Colonic mucosa (tissue), 4 donors: ENCODE data around the gene HEPACAM2. TPM values are rescaled to one million over a fixed set of nuclear protein-coding genes. Genes with fewer than 3 reads are reported as not detected.
A peak's percentile ranks its signal among the peaks of the same experiment; 100 is the strongest.

Experiments used
- DNase-seq: peaks from one replicate; pipeline ENCODE4 v3.0.0-alpha.2; 2020
- H3K27ac ChIP-seq: fragments of 200-600 bp; one replicate; pipeline ENCODE4 v1.8.0; 2021
- H3K27me3 ChIP-seq: fragments of 200-600 bp; one replicate; pipeline ENCODE4 v1.8.0; 2021
- H3K36me3 ChIP-seq: fragments of 200-600 bp; one replicate; pipeline ENCODE4 v1.8.0; 2021
- H3K4me1 ChIP-seq: fragments of 200-600 bp; one replicate; pipeline ENCODE4 v1.8.0; 2021; ENCODE audit warnings: mild to moderate bottlenecking
- H3K4me3 ChIP-seq: fragments of 200-600 bp; one replicate; pipeline ENCODE4 v1.8.0; 2021
- H3K9ac ChIP-seq, 2 donors: one replicate each; pipeline ENCODE4 v1.7.0; 2013; ENCODE audit warnings: control low read depth in 2 of 2, low read depth in 2 of 2, low read length in 2 of 2
- H3K9me3 ChIP-seq: fragments of 200-600 bp; one replicate; pipeline ENCODE4 v1.8.0; 2021
- CTCF ChIP-seq: fragments of 200-600 bp; IDR thresholded peaks from one replicate; pipeline ENCODE4 v1.8.0; 2022; ENCODE audit warnings: antibody characterized with exemption, mild to moderate bottlenecking
- intact Hi-C: fragments of 100-400 bp; cut with DNase I; formaldehyde crosslinking; loops from one replicate; pipeline ENCODE4 v1.14.1; 2022
- total RNA-seq, 2 donors: library from RNA; stranded (reverse); fragmentation: NEBNext Ultra II Directional in 1 of 2; extraction: Animal tissue kit (Norgen Biotek cat#: 25700) in 1 of 2; gene quantifications; one replicate each; pipeline ENCODE4 v1.2.1, GENCODE V29; 2021
- donor health status: healthy.
- donor health status: DM: no; HTN: no; CAD: no.
- donor health status: DM: no; HTN: no; CAD: no.

The HEPACAM2 gene
- total RNA-seq, 2 donors from 2014 or later, result 45.9 to 81.5 TPM

GRCh38 chr7:93235541-93235940, 9.3 kb upstream of the HEPACAM2 start:
- Histone ChIP-seq H3K9ac (no peak overlapping the region), H3K27ac (no peak overlapping the region), H3K36me3 (no peaks in the 10 kb centered on the region), H3K4me1 (peaks cover 8% of the 10 kb centered on the region), H3K27me3 (no peaks in the 10 kb centered on the region), H3K9me3 (no peaks in the 10 kb centered on the region), H3K4me3 (no peak overlapping the region)
- TF ChIP-seq CTCF, result no peak
- no peak for DNase-seq
- intact Hi-C loops, result no loop called here

GRCh38 chr7:93232673-93233018, 6.4 kb upstream of the HEPACAM2 start:
- intact Hi-C loops, result no loop called here
- H3K27ac ChIP-seq, result no peak overlapping the region
- no peak for DNase-seq

GRCh38 chr7:93231799-93232672, 5.8 kb upstream of the HEPACAM2 start, which contains the start of gene VPS50:
Gene VPS50 (plus strand): TSS chr7:93232366. CDS start chr7:93232468, 102 bp downstream.
- intact Hi-C loops, result no loop called here
- H3K27ac ChIP-seq, result peak within 1 kb of the TSS; percentile 85
- H3K9me3 ChIP-seq, result no peaks in the 10 kb centered on the region
- peak; percentile 97 for DNase-seq
- H3K4me3 ChIP-seq, result peak within 1 kb of the TSS; percentile 86
- H3K27me3 ChIP-seq, result no peaks in the 10 kb centered on the region
- peak within 1 kb of the TSS; percentile 66 to 87 for H3K9ac ChIP-seq
- H3K4me1 ChIP-seq, result peaks cover 8% of the 10 kb centered on the region
- no peak for TF ChIP-seq CTCF
- H3K36me3 ChIP-seq, result no peaks in the 10 kb centered on the region

More at GRCh38 chr7:93232673-93233018, 6.4 kb upstream of the HEPACAM2 start:
- no peaks in the 10 kb centered on the region for H3K9me3 ChIP-seq
- TF ChIP-seq CTCF, result no peak
- H3K9ac ChIP-seq, result peak overlapping the region; percentile 66 to 87
- peak overlapping the region; percentile 86 for H3K4me3 ChIP-seq
- H3K27me3 ChIP-seq, result no peaks in the 10 kb centered on the region
- peaks cover 8% of the 10 kb centered on the region for H3K4me1 ChIP-seq
- no peaks in the 10 kb centered on the region for H3K36me3 ChIP-seq

- Histone ChIP-seq H3K36me3 (no peaks in the 10 kb centered on the region), H3K9me3 (no peaks in the 10 kb centered on the region), H3K4me1 (peaks cover 8% of the 10 kb centered on the region), H3K9ac (peak overlapping the region in 1 of 2 donors; percentile 87), H3K4me3 (peak overlapping the region; percentile 86), H3K27me3 (no peaks in the 10 kb centered on the region), H3K27ac (peak overlapping the region; percentile 85)
- no peak for TF ChIP-seq CTCF
- intact Hi-C loops, result no loop called here
- DNase-seq, result no peak
These were observed 5.0 kb upstream of the HEPACAM2 start for GRCh38 chr7:93231259-93231658.

- no peak overlapping the region for H3K27ac ChIP-seq
These were observed 2.0 kb upstream of the HEPACAM2 start for GRCh38 chr7:93228302-93228701.

More at GRCh38 chr7:93228302-93228701, 2.0 kb upstream of the HEPACAM2 start:
- peaks cover 6% of the 10 kb centered on the region for H3K4me1 ChIP-seq
- peak; percentile 29 for DNase-seq
- no peaks in the 10 kb centered on the region for H3K36me3 ChIP-seq
- no peaks in the 10 kb centered on the region for H3K27me3 ChIP-seq
- no peak overlapping the region for H3K4me3 ChIP-seq
- peak; percentile 78 for TF ChIP-seq CTCF
- no peak overlapping the region for H3K9ac ChIP-seq
- intact Hi-C loops, result loop anchor here (5.0 to 10.0 kb wide), 2 partner anchors 51 to 134 kb away; no protein-coding TSS in a partner anchor
- H3K9me3 ChIP-seq, result no peaks in the 10 kb centered on the region
